Breast epithelium (tissue), 3 donors: ENCODE data around the gene PCAT7.

Experiments used
- CTCF ChIP-seq, 3 donors: fragments of 450-650 bp; IDR thresholded peaks; one replicate each; pipeline ENCODE4 v1.5.1; 2016 to 2017; ENCODE audit warnings: antibody characterized with exemption in 3 of 3, mild to moderate bottlenecking in 3 of 3, moderate library complexity in 3 of 3
- POLR2A ChIP-seq: fragments of 450-650 bp; IDR thresholded peaks from one replicate; pipeline ENCODE4 v1.6.1; 2016; ENCODE audit warnings: antibody characterized with exemption, mild to moderate bottlenecking, moderate library complexity
- POLR2AphosphoS5 ChIP-seq, 3 donors: sonication (generic); formaldehyde crosslinking; IDR thresholded peaks; one replicate each; pipeline ENCODE4 v1.6.1; 2017; ENCODE audit warnings: antibody characterized with exemption in 3 of 3

DNA sequence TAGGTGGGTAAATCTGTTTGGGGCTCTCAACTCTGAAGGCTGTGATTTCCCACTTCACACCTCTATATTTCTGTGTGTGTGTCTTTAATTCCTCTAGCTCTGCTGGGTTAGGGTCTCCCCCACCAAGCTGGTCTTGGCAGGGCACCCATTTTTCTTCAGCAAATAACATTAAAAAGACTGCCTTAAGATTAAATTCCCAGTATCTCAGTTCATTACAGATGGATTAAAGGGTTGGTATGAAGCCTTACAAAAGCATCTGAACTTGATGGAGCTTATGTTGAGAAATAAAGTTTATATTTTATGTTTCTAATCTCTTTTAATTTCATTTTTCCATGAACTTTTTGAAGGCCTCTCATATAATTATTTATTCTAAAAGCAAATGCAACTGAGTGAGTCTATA, 11.7 kb downstream of the PCAT7 start:
- no peak for TF ChIP-seq CTCF (IDR thresholded peaks at IDR 0.05)
- TF ChIP-seq POLR2A, result no peak
- TF ChIP-seq POLR2AphosphoS5 (IDR thresholded peaks at IDR 0.05), result no peak
